ENCODE measurements around the gene CCKAR.

CCKAR gene

GRCh38 chr4:26524011-26524410 is 33.7 kb upstream of the CCKAR start:
- no peak for DNase-seq (ENCODE audit: extremely low read depth, low read depth)
- TF ChIP-seq, protein P1, sequence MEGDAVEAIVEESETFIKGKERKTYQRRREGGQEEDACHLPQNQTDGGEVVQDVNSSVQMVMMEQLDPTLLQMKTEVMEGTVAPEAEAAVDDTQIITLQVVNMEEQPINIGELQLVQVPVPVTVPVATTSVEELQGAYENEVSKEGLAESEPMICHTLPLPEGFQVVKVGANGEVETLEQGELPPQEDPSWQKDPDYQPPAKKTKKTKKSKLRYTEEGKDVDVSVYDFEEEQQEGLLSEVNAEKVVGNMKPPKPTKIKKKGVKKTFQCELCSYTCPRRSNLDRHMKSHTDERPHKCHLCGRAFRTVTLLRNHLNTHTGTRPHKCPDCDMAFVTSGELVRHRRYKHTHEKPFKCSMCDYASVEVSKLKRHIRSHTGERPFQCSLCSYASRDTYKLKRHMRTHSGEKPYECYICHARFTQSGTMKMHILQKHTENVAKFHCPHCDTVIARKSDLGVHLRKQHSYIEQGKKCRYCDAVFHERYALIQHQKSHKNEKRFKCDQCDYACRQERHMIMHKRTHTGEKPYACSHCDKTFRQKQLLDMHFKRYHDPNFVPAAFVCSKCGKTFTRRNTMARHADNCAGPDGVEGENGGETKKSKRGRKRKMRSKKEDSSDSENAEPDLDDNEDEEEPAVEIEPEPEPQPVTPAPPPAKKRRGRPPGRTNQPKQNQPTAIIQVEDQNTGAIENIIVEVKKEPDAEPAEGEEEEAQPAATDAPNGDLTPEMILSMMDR (IDR thresholded peaks at IDR 0.05; ENCODE audit: low read depth, low read length), result no peak

DNA sequence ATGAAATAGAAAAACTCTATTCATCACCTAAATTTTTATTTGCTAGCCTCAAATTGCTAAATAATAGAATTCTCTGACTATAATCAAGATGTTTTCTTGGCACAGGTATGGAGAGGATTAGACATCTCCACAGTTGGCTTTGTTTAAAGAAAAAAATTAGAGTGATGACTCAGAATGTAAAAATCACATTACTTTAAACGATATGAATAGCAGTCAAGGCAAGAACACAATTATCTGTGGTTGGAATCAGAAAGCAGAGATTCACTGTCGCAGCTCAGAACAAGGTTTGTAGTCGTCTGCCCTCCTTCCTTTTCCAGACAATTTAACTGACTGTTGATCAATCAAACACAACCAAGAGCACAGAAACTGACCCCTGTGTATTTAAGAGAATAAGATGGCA is 32.2 kb upstream of the CCKAR start:
- TF ChIP-seq, protein P1 (IDR thresholded peaks at IDR 0.05; ENCODE audit: low read depth, low read length), result no peak
- peak; percentile 14 for DNase-seq (ENCODE audit: extremely low read depth, low read depth)

DNA sequence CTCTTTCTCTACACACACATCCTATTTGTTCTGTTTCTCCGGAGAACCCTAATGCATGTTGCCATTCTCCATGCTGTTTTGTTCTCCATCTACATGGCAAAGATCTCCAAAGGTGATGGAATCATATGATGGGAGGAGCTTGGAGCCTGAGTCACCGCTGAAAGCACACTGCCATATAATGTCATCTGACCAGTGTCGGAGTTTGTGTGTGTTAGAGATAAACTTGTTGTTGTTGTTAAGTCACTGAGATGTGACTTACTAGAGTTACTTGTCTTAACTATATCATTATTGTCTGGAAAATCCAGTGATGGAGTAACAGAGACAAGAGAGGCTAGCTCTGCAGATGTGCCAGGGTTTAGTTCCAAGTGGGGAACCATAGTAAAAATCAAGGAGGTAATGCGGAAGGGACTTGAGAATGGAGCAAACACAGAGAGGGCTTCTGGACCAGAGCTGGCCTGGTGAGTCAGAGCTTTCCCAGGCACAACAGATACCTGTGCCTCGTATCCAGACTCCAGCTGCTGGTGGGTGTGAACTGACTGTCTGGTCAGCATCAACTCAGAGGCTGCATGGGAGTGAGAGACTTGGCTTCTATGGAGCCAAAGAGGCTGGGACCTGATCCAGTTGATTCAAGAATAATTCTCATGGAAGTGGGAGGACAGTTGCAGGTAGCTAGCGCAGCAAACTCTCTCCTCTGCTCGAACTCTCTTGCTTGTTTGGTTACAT is 30.6 kb upstream of the CCKAR start:
- no peak for DNase-seq (ENCODE audit: extremely low read depth, low read depth)
- TF ChIP-seq, protein P1 (IDR thresholded peaks at IDR 0.05; ENCODE audit: low read depth, low read length), result no peak

DNA sequence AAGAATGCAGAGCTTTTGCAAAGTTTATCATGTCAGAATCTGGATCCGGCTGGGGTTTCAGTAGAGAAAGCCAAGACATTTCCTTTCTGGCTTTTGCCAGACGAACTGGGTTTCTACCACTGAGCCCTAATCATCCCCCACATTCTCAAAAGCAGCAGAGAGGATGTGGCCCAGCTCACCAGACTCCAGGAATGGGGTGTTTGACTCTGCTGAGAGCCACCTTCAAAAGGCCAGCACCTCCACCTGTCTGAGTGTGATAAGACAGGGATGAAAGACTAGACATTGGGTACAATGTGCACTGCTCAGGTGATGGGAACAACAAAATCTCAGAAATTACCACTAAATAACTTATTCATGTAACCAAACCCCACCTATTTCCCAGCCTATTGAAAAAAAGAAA is 25.7 kb upstream of the CCKAR start:
- DNase-seq (ENCODE audit: extremely low read depth, low read depth), result no peak
- TF ChIP-seq, protein P1 (IDR thresholded peaks at IDR 0.05; ENCODE audit: low read depth, low read length), result no peak

GRCh38 chr4:26510334-26510964 is 20.2 kb upstream of the CCKAR start:
- no peak for DNase-seq (ENCODE audit: extremely low read depth, low read depth)
- TF ChIP-seq, protein P1 (IDR thresholded peaks at IDR 0.05; ENCODE audit: low read depth, low read length), result no peak

DNA sequence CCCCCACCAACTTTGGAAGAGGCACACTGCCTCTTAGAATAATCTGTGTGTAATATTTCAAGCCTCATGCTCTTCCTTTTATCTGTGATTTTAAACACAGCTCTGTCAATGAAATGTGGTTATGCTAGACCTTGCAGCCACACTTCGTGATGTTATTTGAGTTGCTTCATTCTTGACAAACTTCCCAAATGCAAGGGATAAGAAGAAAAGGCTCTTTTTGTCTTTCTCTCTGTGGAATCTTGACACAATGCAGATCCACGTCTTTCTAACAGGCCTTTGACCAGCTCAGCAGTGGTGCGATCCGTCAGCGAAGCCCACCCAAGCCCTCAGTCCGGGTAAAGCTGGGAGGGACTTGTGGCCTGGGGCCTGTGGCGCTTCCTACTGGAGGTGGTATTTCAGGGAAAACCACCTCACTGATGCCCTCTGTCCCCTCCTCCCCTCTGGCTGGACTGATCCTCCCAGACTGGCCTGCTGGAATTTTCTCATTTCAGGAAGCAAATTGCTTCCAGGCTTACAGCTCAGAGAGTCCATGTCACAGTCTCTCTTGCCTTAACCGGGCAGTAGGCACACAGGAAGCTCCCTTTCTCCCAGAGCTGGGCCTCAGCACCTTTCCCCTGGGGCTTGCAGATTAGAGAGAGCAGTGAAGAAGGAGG is 19.5 kb upstream of the CCKAR start:
- no peak for DNase-seq (ENCODE audit: extremely low read depth, low read depth)
- TF ChIP-seq, protein P1 (IDR thresholded peaks at IDR 0.05; ENCODE audit: low read depth, low read length), result no peak

DNA sequence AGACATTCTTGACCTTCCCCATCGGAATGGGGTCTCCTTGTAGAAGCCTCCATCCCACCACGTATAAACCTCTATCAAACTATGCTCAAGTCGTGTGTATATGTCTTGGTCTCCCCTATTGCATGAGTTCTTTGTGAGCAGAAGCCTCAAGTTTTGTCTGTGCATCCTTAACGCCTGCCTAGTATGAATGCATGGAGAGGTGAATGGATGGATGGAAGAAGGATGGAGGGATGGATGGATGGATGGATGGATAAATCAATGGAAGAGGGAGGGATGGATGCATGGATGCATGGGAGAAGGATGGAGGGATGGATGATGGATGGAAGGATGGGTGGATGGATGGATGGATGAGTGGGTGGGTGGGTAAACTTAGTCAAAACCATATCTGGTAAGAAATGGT is 17.0 kb upstream of the CCKAR start:
- TF ChIP-seq, protein P1 (IDR thresholded peaks at IDR 0.05; ENCODE audit: low read depth, low read length), result no peak
- DNase-seq (ENCODE audit: extremely low read depth, low read depth), result no peak
